Stimulated activated CD8-positive, alpha-beta memory T cell treated with anti-CD3 and anti-CD28 coated beads, Interleukin-4, amount 100 ng/mL, for 48 hours (primary cell): ENCODE data around the gene FGF1.
"Not testable (repeated sequence)": the region's sequence is repeated elsewhere in the genome, so short reads cannot be mapped to it uniquely, and the experiment has no call there.

Source experiments
- DNase-seq: peaks from one replicate; pipeline ENCODE4 v3.0.0-alpha.2; 2020

FGF1 gene

DNA sequence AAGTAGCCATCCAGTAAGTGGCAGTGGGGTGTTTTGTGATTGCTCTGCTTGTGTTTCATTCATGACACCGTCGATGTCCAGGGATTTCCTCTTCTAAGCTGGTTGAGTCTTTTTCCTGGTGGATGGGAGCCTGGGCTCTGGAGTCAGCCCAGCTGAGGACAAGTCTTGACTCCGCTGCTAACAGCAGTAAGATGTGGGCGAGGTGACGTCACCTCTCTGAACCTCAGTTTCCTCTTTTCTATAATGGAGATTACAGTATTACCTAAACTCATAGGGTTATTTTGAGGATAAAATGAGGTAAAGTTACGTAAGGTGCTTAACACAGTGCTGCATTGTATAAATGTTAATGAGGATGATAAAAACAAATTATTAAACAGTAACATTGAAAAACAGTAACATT lies 21.3 kb downstream of the FGF1 start:
- no peak for DNase-seq

- no peak for DNase-seq
Observed at GRCh38 chr5:142664067-142664466, 21.8 kb downstream of the FGF1 start.

DNA sequence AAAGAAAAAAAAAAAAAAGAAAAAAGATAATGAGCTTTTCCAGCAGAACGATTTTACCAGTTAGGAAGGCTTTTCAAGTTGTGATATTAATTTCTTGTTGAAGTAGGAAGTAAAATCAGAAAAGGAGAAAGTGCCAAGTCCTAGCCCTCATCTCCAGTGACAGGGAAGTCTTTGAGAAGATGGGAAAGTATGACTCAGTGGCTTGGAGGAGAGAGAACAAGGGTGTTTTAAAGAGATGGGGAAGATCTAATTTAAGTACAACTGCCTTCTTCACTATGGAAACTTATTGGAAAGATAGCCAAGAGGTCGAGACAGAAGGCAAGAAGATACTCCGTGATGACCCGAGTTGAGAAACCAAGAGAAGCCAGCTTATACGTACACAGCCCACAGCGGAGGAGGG lies 22.6 kb downstream of the FGF1 start:
- no peak for DNase-seq

GRCh38 chr5:142661957-142662356 lies 23.9 kb downstream of the FGF1 start:
- DNase-seq, result no peak

- no peak for DNase-seq
Observed at GRCh38 chr5:142661143-142661542, 24.7 kb downstream of the FGF1 start.

- DNase-seq, result no peak
Observed at GRCh38 chr5:142660731-142661130, 25.2 kb downstream of the FGF1 start.

- DNase-seq, result no peak
Observed at GRCh38 chr5:142660196-142660595, 25.7 kb downstream of the FGF1 start.

DNA sequence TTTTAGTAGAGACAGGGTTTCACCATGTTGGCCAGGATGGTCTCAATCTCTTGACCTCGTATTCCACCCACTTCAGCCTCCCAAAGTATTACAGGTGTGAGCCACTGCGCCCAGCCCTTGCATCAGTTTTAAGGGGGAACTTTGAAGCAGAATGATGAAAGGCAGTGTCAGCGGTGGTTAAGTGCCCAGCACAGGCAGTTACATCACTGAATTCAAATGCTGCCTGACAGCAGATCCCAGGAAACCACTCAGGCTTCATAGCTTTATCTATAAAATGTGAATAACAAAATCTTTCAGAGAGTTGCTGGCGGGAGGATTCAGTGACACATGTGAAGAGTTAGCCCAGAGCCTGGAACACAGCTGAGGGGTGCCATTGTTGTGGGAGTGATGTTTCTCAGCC lies 26.5 kb downstream of the FGF1 start:
- no peak for DNase-seq

DNA sequence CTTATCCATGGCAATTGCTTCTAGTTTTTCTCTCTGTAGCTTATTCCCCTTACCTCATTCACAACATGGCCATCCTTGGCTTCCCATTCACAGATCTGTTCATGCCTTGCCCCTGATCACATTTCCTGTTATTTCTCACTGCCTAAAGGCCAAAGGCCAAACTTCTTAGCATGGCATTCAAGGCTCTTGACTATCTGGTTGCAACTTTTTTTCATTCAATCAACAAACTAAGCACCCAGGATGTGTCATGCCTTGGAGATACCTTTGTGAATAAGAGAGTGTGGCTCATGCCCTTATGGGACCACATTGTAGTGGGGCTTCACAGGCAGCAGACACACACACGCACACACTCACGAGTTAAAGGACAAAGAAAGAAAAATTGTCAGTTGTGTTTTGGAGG lies 27.6 kb downstream of the FGF1 start:
- no peak for DNase-seq

- DNase-seq, result no peak
Observed at GRCh38 chr5:142657446-142657845, 28.4 kb downstream of the FGF1 start.

DNA sequence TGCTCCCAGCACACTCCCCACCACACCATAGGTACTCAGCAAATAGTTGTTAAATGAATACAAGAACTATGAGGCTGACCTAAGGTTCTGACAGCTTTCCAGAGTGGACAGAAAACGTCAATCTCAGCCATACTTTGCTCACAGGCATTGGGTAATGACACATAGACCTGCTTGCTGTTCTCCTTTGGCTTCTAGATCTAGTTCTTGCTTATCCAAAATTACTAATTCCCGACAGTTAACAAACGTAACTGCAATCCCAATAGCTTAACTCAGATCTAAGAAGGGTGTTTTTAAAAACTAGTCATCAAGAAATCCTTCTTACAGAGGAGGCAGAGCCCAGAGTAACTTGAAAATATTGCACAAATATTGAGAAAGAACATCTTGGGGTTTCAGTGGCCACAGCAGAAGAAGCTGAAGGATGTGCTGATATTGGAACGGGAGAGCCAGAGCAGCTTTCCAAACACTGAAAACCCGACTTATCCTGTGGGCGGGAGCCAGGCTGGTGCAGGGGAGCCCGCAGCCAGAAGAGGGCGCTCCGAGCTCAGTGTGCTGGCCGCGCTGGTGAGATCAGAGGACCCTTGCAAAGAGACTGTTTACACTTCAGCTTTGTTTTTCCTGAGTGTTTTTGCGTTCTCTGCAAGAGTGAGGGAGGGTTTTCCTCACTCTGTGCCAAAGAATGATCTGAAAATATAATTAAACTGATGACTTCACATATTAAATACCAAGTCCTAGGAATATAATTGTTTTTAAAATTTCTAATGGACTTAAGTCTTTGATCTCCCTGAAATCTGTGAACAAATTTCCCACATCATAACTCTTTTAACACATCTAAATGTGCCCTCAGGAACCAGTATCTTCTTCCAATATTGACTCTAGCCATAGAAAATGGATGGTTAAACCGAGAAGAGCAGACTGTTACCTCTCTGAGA lies 30.3 kb downstream of the FGF1 start:
- peak; percentile 88 for DNase-seq

DNA sequence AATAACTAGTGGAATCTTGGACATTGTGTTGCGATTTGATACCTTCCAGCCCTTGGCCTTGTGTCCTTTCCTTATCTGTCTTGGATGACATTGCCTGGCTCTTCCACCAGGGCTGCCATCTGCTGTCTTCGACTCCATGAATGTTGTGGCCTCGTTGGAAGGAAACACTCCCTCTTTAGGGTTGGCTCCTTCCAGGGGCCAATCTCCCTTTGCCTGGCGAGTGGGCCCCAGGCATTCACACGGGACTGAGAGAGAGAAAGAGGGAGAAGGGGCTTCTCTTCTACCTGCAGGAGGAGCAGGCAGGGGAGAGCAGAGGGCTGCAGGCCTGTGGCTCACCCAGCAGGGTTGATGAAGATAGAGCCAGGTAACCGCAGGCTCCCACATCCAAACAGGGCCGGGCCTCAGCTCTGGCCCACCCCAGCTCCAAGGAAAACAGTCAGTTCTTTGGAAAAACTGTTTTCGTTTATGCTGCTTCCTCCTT lies 31.3 kb downstream of the FGF1 start:
- DNase-seq, result no peak

- no peak for DNase-seq
Observed at GRCh38 chr5:142653321-142653720, 32.6 kb downstream of the FGF1 start.

DNA sequence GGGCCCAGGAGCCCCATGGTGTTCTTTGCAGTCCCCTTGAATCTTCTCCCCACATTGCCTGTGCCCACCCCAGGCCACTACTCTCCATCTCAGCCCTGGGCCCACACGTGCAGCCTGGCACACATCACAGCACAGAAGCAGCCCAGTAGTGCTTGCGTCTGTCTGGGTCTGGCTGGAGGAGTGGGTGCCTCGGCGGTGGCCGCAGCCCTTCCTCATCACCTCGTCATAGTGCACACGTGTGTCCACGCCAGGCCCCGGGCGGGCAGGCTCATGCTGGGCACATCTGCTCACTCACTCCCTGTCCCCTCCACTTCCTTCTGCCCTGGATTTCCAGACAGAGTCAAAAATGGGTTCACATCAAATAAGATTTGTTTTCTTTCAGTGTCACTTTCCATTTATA lies 33.3 kb downstream of the FGF1 start:
- DNase-seq, result no peak

- no peak for DNase-seq
Observed at GRCh38 chr5:142650881-142651280, 35.0 kb downstream of the FGF1 start.

- no peak for DNase-seq
Observed at GRCh38 chr5:142650060-142650459, 35.8 kb downstream of the FGF1 start.

DNA sequence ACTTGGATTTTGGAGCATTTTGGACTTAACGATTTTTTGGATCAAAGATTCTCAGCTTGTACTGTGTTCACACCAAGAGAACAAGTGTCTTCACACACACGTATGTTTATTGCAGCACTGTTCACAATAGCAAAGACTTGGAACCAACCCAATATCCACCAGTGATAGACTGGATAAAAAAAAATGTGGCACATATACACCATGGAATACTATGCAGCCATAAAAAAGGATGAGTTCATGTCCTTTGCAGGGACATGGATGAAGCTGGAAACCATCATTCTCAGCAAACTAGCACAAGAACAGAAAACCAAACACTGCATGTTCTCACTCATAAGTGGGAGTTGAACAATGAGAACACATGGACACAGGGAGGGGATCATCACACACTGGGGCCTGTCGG lies 37.8 kb downstream of the FGF1 start:
- not testable (repeated sequence) for DNase-seq

DNA sequence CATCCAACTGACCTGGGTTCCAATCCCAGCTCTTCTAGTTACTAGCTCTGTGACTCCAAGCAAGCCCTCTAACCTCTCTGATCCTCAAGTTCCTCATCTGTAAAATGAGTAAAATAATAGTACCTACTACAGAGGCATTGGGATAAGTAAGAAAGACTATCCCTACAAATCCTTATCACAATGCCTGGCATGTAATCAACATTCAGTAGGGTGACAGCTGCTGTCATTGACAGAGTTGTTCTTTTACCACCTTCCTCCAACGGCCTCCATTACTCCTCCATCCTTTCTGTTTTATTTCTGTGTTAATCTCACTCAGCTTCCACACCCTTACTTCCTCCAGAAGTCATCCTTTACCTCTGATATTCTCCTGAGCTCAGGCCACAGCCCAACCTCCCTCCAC lies 40.4 kb downstream of the FGF1 start:
- DNase-seq, result no peak

DNA sequence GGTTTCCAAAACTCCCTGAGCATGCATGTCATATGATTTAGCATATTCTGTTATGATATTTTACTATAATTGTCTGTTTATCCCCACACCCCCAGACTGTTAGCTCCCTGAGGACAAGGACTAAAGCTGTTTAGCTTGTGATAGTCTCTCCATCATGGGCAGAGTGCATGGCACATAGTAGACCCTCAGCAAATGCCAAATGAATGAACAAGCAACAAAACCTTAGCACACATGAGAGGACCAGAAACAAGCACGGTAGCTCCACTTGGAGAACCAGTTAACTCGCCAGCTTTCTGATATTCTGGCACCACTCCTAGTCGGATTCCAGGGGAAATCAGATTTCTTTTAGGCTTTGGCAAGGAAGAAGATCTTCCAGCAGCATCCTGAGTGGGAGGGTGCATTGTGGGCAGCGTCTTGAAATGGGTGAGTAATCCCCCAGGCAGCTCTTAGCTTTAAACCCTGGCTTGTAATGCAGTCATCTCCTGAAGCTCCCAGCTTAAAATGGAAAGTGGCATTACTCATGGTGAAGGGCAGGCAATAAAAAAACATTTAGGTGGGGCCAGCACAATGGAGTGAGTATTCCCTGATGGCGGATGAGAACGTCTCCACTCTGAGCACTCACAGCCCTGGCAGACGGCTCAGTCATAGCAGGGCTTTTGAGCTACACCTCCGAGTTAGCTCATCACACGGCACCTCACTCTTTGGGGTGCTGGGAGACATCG lies 41.1 kb downstream of the FGF1 start:
- DNase-seq, result no peak

DNA sequence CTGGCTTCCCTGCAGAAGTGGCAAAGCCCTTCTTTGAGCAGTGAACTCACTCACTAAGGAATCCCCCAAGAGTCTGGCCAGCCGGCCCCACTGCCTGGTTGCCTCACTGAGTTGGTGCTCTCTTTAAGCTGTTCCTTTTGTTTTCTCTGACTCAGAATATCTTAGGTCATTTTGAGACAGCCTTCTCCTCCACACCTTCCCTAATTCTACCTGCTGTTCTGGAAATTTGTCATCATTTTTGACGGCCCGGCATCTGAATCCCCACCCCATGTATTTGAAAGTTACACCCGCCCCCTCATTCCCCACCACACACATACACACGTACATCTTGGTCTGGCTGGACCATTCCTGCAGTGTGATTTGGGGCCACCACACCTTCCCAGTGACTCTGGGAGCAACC lies 41.8 kb downstream of the FGF1 start:
- DNase-seq, result no peak

GRCh38 chr5:142643634-142644033 lies 42.3 kb downstream of the FGF1 start:
- no peak for DNase-seq

DNA sequence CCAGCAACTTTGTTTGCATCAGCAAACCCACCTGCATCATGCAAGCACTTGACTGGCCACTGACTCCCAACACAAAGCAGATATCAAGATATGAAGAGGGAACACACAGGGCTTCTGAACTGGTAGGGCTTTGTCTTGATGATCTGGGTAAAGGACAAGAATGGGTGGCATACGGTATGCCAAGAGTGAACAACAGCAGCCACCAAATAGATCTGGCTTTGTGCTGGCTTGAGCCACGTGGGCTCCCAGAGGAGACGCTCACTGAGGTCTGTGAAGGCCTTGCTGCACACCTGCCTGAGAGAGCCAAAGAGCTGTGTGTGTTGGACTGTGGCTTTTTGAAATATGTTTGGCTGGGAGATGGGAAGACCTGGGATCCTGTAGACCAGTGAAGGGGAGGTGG lies 43.5 kb downstream of the FGF1 start:
- no peak for DNase-seq

- no peak for DNase-seq
Observed at GRCh38 chr5:142641711-142642110, 44.2 kb downstream of the FGF1 start.

- DNase-seq, result no peak
Observed at GRCh38 chr5:142640316-142641005, 45.4 kb downstream of the FGF1 start.
